Adrenal gland (tissue), 5 donors: ENCODE measurements around the gene PIGU.

ENCODE experiments used
- CTCF ChIP-seq, 6 experiments: fragments of 450-650 bp in 4 of 6; fragments of 200-600 bp in 2 of 6; sonication (generic) in 1 of 6; IDR thresholded peaks; 1 replicate in 5 of 6; 2 replicates in 1 of 6; pipeline versions ENCODE4 v1.5.1 to v1.8.0; 2016 to 2021; ENCODE audit warnings: antibody characterized with exemption in 6 of 6, mild to moderate bottlenecking in 2 of 6, moderate library complexity in 1 of 6
- POLR2A ChIP-seq, 2 donors: fragments of 450-650 bp; IDR thresholded peaks; one replicate each; pipeline ENCODE4 v1.6.1; 2017; ENCODE audit warnings: antibody characterized with exemption in 2 of 2, mild to moderate bottlenecking in 2 of 2, moderate library complexity in 1 of 2
- donor health status: DM: no; HTN: no; CAD: no.

DNA sequence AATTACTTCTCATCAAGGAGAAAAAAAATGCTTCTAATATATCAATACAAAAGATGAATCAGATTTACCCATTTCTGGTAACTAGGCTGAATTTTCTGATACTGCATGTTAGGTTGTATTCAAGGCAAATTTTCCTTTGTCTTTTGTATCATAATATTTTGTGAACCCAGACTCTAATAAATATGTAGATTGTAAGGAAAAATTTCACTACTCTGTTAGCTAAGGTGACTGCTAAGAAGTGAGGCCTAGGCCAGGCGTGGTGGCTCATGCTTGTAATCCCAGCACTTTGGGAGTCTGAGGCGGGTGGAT is 40.0 kb upstream of the PIGU start:
- TF ChIP-seq CTCF (IDR thresholded peaks at IDR 0.05) = no peak
- no peak for TF ChIP-seq POLR2A (IDR thresholded peaks at IDR 0.05)
